Measurements from ENCODE around the gene GRPEL1. TPM values are rescaled to one million over a fixed set of nuclear protein-coding genes. Genes with fewer than 3 reads are reported as not detected.

GRPEL1 gene
- total and polyA plus RNA-seq, 2 of the 8 experiments (the other 6 are each of a cell fraction or from before 2014, with no cell fraction given), result 13.5 to 39.9 TPM

GRCh38 chr4:7040765-7041164, 27.1 kb downstream of the GRPEL1 start:
- Histone ChIP-seq H3K56ac (replicated peaks; ENCODE audit: insufficient read length, low read depth, low read length) (no peak overlapping the region), H3K9me3 (ENCODE audit: insufficient read depth in 2 of 2, low read depth in 1 of 2, low read length in 1 of 2) (no peaks in the 10 kb centered on the region), H3K4me2 (ENCODE audit: insufficient read depth in 1 of 2, low read depth in 2 of 2, low read length in 2 of 2) (no peak overlapping the region), H3K23ac (ENCODE audit: insufficient read length) (no peak overlapping the region), H3K79me1 (ENCODE audit: low read depth, low read length) (peaks cover 14% of the 10 kb centered on the region), H3K4ac (replicated peaks; ENCODE audit: insufficient read length, low read depth, low read length) (no peak overlapping the region), H3K23me2 (ENCODE audit: low read depth, low read length) (peaks cover 13% of the 10 kb centered on the region; the same call in 1 of the 2 replicates), H3K14ac (ENCODE audit: insufficient read length) (no peak overlapping the region), H2BK15ac (ENCODE audit: low read length) (no peak overlapping the region), H2BK20ac (ENCODE audit: low read length) (no peak overlapping the region), H3K9ac (replicated peaks in 1 of 4; ENCODE audit: extremely low read depth in 1 of 4, low read depth in 3 of 4, low read length in 3 of 4) (no peak overlapping the region), H2BK5ac (ENCODE audit: low read depth, low read length) (no peak overlapping the region), H2AK5ac (ENCODE audit: low read depth, low read length) (no peak overlapping the region), H3K79me2 (ENCODE audit: control insufficient read depth in 1 of 2, insufficient read depth in 2 of 2, low read length in 2 of 2) (peaks cover 3 to 20% of the 10 kb centered on the region in 2 experiments; a peak in 3 of 4 replicates), H4K8ac (ENCODE audit: extremely low read depth, insufficient read depth, low read length) (no peak overlapping the region), H3K4me1 (replicated peaks in 1 of 4; ENCODE audit: control insufficient read depth in 3 of 4, insufficient read depth in 4 of 4, low read length in 3 of 4) (peaks cover 0 to 14% (median 8%) of the 10 kb centered on the region in 4 experiments; a peak in 5 of 7 replicates), H4K5ac (ENCODE audit: insufficient read length, low read depth, low read length) (no peak overlapping the region), H3K4me3 (ENCODE audit: extremely low read depth in 1 of 4, insufficient read depth in 2 of 4, low read depth in 3 of 4, low read length in 4 of 4) (no peak overlapping the region), H3K27me3 (replicated peaks in 1 of 4; ENCODE audit: control insufficient read depth in 3 of 4, extremely low read depth in 1 of 4, insufficient read depth in 3 of 4, low read length in 3 of 4) (peaks cover 11 to 29% (median 20%) of the 10 kb centered on the region in 4 experiments), H3K18ac (ENCODE audit: extremely low read depth, low read length) (no peak overlapping the region), H4K20me1 (replicated peaks in 1 of 2; ENCODE audit: control insufficient read depth in 1 of 2, insufficient read depth in 2 of 2, low read length in 2 of 2) (peaks cover 3 to 14% of the 10 kb centered on the region in 2 experiments), H2BK12ac (ENCODE audit: low read depth, low read length) (no peak overlapping the region), H4K91ac (replicated peaks; ENCODE audit: insufficient read length, low read length) (no peak overlapping the region), H3K27ac (ENCODE audit: low read depth, low read length) (no peak overlapping the region), H2BK120ac (replicated peaks; ENCODE audit: low read depth, low read length) (no peak overlapping the region), H3K36me3 (ENCODE audit: control insufficient read depth in 2 of 4, insufficient read depth in 4 of 4, low read length in 3 of 4) (no peaks in the 10 kb centered on the region), H2AFZ (ENCODE audit: low read length) (no peak overlapping the region)
- ChIA-PET POLR2A (ENCODE audit: partially characterized antibody) (interaction anchor here (1.3 kb wide), 1 partner anchor 11 kb away, joined by 3 read pairs; no protein-coding TSS in a partner anchor), CTCF (ENCODE audit: partially characterized antibody) (interaction anchor here (1.0 to 9.7 kb wide), 7 partner anchors 9 to 123 kb away, joined by 3 to 108 read pairs (median 4); partner anchors contain the start of gene GRPEL1)
- FAIRE-seq (no peak), DNase-seq (ENCODE audit: low read depth in 1 of 2, low spot score in 2 of 2) (no peak)
- 81% methylated on average over 4 of the region's 4 CpGs; no CpG with 5 or more reads in 1 of the 2 experiments for WGBS, 2 experiments (ENCODE audit: extremely low coverage in 1 of 2, insufficient coverage in 1 of 2, insufficient read length in 1 of 2, insufficient replicate concordance in 2 of 2, low coverage in 1 of 2, low lambda C conversion rate in 2 of 2, missing lambda C conversion rate in 1 of 2)
- no peak for TF ChIP-seq TEAD4 (IDR thresholded peaks at IDR 0.05; ENCODE audit: low read depth, low read length)
- no peak for TF ChIP-seq BCL11A (IDR thresholded peaks at IDR 0.05; ENCODE audit: low read depth in 2 of 2, low read length in 2 of 2)
- TF ChIP-seq CTBP2 (IDR thresholded peaks at IDR 0.05; ENCODE audit: borderline replicate concordance, insufficient read depth, insufficient read length, low read length), result no peak
- TF ChIP-seq ZNF274 (IDR thresholded peaks at IDR 0.05; ENCODE audit: borderline replicate concordance, extremely low read depth, low read length), result no peak
- TF ChIP-seq EGR1 (IDR thresholded peaks at IDR 0.05; ENCODE audit: borderline replicate concordance, low read depth, low read length), result no peak
- no peak for TF ChIP-seq PHF8 (conservative IDR thresholded peaks at IDR 0.05; ENCODE audit: low read depth, low read length)
- no peak for TF ChIP-seq POLR2AphosphoS5 (IDR thresholded peaks at IDR 0.05; ENCODE audit: low read depth, low read length)
- no peak for TF ChIP-seq SP2 (IDR thresholded peaks at IDR 0.05; ENCODE audit: low read length)
- no peak for TF ChIP-seq KDM4A (IDR thresholded peaks at IDR 0.05; ENCODE audit: low read depth, low read length, severe bottlenecking)
- TF ChIP-seq SP4 (IDR thresholded peaks at IDR 0.05; ENCODE audit: low read length), result no peak
